ENCODE data around the gene ACSM3.

The ACSM3 gene

DNA sequence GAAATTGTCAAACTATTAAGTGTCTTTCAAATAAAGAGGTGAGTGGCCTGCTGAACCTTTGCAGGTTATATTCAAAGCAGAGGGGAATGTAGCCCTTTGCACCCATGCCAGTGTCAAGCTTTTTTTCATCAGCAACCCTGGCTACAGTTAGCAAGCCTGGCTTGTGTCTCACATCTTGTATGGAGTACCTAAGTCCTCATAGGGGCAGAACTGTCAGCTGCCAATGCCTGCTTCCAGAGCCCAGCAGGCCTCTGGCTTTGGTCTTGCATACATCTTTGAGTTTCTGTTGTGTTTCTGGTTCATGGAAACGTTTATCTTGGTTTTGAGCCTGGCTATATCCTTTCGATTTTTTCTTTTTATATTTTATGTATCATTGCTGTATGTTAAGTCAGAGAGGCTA, 69.3 kb downstream of the ACSM3 start:
- TF ChIP-seq, protein P1, sequence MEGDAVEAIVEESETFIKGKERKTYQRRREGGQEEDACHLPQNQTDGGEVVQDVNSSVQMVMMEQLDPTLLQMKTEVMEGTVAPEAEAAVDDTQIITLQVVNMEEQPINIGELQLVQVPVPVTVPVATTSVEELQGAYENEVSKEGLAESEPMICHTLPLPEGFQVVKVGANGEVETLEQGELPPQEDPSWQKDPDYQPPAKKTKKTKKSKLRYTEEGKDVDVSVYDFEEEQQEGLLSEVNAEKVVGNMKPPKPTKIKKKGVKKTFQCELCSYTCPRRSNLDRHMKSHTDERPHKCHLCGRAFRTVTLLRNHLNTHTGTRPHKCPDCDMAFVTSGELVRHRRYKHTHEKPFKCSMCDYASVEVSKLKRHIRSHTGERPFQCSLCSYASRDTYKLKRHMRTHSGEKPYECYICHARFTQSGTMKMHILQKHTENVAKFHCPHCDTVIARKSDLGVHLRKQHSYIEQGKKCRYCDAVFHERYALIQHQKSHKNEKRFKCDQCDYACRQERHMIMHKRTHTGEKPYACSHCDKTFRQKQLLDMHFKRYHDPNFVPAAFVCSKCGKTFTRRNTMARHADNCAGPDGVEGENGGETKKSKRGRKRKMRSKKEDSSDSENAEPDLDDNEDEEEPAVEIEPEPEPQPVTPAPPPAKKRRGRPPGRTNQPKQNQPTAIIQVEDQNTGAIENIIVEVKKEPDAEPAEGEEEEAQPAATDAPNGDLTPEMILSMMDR (IDR thresholded peaks at IDR 0.05; ENCODE audit: low read length, missing control alignments) = no peak
- no peak overlapping the region for H3K4me3 ChIP-seq (replicated peaks; ENCODE audit: low read depth, low read length)
- no peak for DNase-seq (ENCODE audit: low read depth)

DNA sequence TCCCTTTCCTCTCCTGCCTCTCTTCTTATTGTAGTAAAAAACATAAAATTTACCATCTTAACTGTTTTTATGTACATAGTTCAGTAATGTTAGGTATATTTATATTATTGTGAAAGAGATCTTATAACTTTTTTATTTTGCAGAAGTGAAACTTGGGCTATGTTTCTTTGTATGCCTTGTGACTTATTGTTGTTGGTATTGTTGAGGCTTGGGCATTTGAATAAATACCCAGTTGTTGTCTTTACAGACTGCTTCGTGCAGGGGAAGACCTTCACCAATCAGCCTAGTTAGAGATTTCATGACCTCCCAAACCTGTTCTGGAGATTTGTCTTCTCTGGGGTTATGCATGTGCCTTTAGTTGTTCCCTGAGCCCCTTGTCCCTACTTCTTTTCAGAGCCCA, 74.4 kb downstream of the ACSM3 start:
- no peak overlapping the region for H3K4me3 ChIP-seq (replicated peaks; ENCODE audit: low read depth, low read length)
- TF ChIP-seq, protein P1 (IDR thresholded peaks at IDR 0.05; ENCODE audit: low read length, missing control alignments) = no peak
- DNase-seq (ENCODE audit: low read depth) = no peak

GRCh38 chr16:20839504-20839903, 75.7 kb downstream of the ACSM3 start:
- no peak for DNase-seq (ENCODE audit: low read depth)
- H3K4me3 ChIP-seq (replicated peaks; ENCODE audit: low read depth, low read length) = no peak overlapping the region
- TF ChIP-seq, protein P1 (IDR thresholded peaks at IDR 0.05; ENCODE audit: low read length, missing control alignments) = no peak

- H3K4me3 ChIP-seq (replicated peaks; ENCODE audit: low read depth, low read length) = no peak overlapping the region
- no peak for DNase-seq (ENCODE audit: low read depth)
Observed at GRCh38 chr16:20844054-20844453, 80.2 kb downstream of the ACSM3 start.

DNA sequence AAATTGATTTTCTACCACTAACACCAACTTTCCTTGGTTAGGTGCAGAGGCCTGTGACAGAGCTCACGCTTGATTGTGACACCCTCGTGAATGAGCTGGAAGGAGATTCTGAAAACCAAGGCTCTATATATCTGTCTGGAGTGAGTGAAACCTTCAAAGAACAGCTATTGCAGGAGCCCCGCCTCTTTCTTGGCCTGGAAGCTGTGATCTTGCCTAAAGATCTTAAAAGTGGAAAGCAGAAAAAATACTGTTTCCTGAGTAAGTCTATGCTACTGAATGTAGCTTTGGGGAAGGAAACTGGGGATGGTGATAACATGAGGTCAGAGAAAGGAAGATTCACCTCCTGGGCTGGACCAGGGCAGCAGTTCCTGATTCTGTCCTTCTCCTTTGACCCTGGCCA, 80.8 kb downstream of the ACSM3 start:
- DNase-seq (ENCODE audit: low read depth) = no peak
- no peak overlapping the region for H3K4me3 ChIP-seq (replicated peaks; ENCODE audit: low read depth, low read length)
- TF ChIP-seq, protein P1 (IDR thresholded peaks at IDR 0.05; ENCODE audit: low read length, missing control alignments) = no peak

More at GRCh38 chr16:20844054-20844453, 80.2 kb downstream of the ACSM3 start:
- TF ChIP-seq, protein P1 (IDR thresholded peaks at IDR 0.05; ENCODE audit: low read length, missing control alignments) = no peak

GRCh38 chr16:20846030-20846429, 82.2 kb downstream of the ACSM3 start:
- TF ChIP-seq, protein P1 (IDR thresholded peaks at IDR 0.05; ENCODE audit: low read length, missing control alignments) = no peak
- no peak for DNase-seq (ENCODE audit: low read depth)
- H3K4me3 ChIP-seq (replicated peaks; ENCODE audit: low read depth, low read length) = no peak overlapping the region

- DNase-seq (ENCODE audit: low read depth) = no peak
- TF ChIP-seq, protein P1 (IDR thresholded peaks at IDR 0.05; ENCODE audit: low read length, missing control alignments) = no peak
- no peak overlapping the region for H3K4me3 ChIP-seq (replicated peaks; ENCODE audit: low read depth, low read length)
Observed at GRCh38 chr16:20846551-20846950, 82.7 kb downstream of the ACSM3 start.
